Spinal cord (tissue), 10 donors: ENCODE measurements around the gene TNNT3. TPM values are rescaled to one million over a fixed set of nuclear protein-coding genes. Genes with fewer than 3 reads are reported as not detected.

ENCODE experiments used
- DNase-seq, 6 donors: peaks; one replicate each; pipeline versions ENCODE4 v3.0.0 to v3.0.0-alpha.2; 2013 to 2015; ENCODE audit warnings: low spot score in 6 of 6, low read depth in 4 of 6
- H3K27ac ChIP-seq: one replicate; pipeline ENCODE4 v1.5.1; 2013; ENCODE audit warnings: low read depth, low read length, control low read depth
- H3K27me3 ChIP-seq: one replicate; pipeline ENCODE4 v1.6.1; 2013; ENCODE audit warnings: low read length; ENCODE audit not compliant: control insufficient read depth, insufficient read depth
- H3K36me3 ChIP-seq: one replicate; pipeline ENCODE4 v1.6.1; 2013; ENCODE audit warnings: low read length; ENCODE audit not compliant: control insufficient read depth, insufficient read depth
- H3K4me1 ChIP-seq: one replicate; pipeline ENCODE4 v1.6.1; 2013; ENCODE audit warnings: low read length; ENCODE audit not compliant: control insufficient read depth, insufficient read depth
- H3K4me3 ChIP-seq: one replicate; pipeline ENCODE4 v1.5.1; 2013; ENCODE audit warnings: low read depth, low read length, control low read depth
- H3K9me3 ChIP-seq: one replicate; pipeline ENCODE4 v1.6.1; 2013; ENCODE audit warnings: low read length; ENCODE audit not compliant: control insufficient read depth, insufficient read depth
- whole genome bisulfite sequencing: methylation state at CpG from one replicate; pipeline ENCODE4 v1.1.5; 2013; ENCODE audit warnings: missing lambda C conversion rate; ENCODE audit not compliant: insufficient coverage; 5-methylcytosine and 5-hydroxymethylcytosine counted together
- polyA plus RNA-seq, 2 donors: library from polyadenylated mRNA; unstranded; fragments of 120-200 nt; gene quantifications; one replicate each; pipeline ENCODE4 v1.2.1, GENCODE V29; 2013; ENCODE audit not compliant: insufficient read length in 2 of 2
- total RNA-seq, 2 donors: library from RNA; depleted of rRNA in 1 of 2; stranded (reverse); fragments of 120-200 nt in 1 of 2; fragments of >200 nt in 1 of 2; gene quantifications; one replicate each; pipeline versions ENCODE4 v1.2.3 to v1.2.4, GENCODE V29; 2013 to 2014
- donor health status: healthy.

Gene TNNT3
- total and polyA plus RNA-seq, 4 donors: 2.8 to 14.8 (median 8.0) TPM

DNA sequence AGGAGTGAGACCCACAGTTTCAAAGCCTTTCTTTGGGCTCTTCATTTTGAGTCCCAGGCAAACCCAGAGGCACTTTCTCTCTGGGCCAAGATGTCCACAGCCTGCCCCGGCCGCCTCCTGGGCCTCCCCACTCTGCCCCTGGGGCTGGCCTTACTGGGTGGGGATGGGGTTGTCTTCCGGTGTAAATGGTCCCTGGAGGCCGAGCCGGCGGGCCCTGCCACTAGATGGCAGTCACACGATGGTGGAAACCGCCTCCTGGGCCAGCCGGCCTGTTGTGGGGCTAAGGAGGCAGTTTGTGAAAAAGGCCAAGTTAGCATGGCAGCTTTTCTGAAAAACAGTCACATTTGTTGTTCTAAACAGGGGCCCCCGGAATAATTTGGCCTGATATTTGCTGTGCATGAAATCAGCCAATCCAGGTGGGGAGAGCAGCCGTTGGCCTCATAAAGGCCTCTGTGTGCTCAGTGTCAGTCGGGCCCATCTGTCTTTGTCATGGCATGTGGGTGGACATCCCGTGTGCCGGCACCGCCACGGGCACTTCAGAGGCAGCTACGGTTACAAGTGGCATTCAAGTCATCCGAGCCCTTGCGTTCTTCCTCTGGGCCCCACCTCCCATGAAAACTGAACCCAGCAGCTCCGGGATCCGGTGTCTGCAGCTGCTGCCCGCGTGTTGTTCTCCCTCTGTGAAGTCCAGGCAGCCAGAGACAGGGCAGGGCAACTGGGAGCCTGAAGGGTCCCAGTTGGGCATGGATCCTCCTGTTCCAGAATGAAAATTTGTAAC is 34.2 kb downstream of the TNNT3 start:
- Histone ChIP-seq H3K4me1 (no peaks in the 10 kb centered on the region), H3K36me3 (no peaks in the 10 kb centered on the region), H3K4me3 (no peak overlapping the region), H3K27ac (no peak overlapping the region), H3K9me3 (no peaks in the 10 kb centered on the region), H3K27me3 (no peaks in the 10 kb centered on the region)
- DNase-seq: no peak
- no CpG with 5 or more reads among the region's 23 CpGs for WGBS

- WGBS: no CpG with 5 or more reads among the region's 18 CpGs
- H3K27ac ChIP-seq: no peak overlapping the region
- H3K27me3 ChIP-seq: no peaks in the 10 kb centered on the region
- no peaks in the 10 kb centered on the region for H3K36me3 ChIP-seq
- no peak overlapping the region for H3K4me3 ChIP-seq
- H3K9me3 ChIP-seq: no peaks in the 10 kb centered on the region
- DNase-seq: no peak
- H3K4me1 ChIP-seq: no peaks in the 10 kb centered on the region
Observed at GRCh38 chr11:1958367-1958766, 38.9 kb downstream of the TNNT3 start.

DNA sequence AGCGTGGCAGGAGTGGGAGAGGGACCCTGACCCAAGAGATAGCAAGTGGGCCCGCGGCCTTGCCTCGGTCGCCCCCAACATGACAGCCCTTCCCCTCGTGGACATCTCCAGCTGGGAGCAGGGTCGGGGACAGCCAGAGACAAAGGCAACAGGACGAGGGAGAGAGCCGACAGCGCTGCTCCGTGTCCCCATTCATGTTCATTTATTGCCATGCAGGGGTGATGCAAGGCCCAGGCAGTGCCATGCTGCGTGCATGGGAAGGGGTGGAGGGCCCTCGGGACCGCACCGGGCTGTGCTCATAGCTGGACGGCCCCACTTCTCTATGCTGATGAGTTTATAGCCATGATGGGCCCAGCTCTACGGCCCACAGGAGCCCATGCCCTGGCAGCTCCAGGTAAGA is 40.3 kb downstream of the TNNT3 start:
- Histone ChIP-seq H3K27ac (no peak overlapping the region), H3K4me1 (no peaks in the 10 kb centered on the region), H3K36me3 (no peaks in the 10 kb centered on the region), H3K4me3 (no peak overlapping the region), H3K9me3 (no peaks in the 10 kb centered on the region), H3K27me3 (no peaks in the 10 kb centered on the region)
- DNase-seq: no peak
- no CpG with 5 or more reads among the region's 17 CpGs for whole genome bisulfite sequencing

DNA sequence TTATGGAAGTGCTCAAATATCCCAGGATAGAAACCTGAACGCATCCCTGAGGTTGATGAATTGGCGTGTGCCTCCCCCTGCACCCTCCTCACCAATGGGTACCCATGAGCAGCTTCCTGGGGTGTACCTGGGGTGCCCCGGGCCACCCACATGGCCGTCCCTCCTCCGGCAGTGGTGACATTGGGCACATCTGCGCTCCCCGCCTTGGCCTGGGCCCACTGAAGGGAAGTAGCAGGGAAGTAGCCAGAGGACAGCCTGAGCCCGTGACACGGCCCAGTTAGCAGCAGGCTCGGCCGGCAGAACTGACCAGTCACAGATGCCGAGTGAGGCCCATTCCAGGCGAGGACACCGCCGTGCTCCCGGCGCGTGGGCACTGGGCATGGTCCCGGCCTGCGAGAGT is 44.4 kb downstream of the TNNT3 start:
- H3K36me3 ChIP-seq: no peaks in the 10 kb centered on the region
- DNase-seq: no peak
- no CpG with 5 or more reads among the region's 20 CpGs for WGBS
- H3K27ac ChIP-seq: no peak overlapping the region
- H3K4me1 ChIP-seq: no peaks in the 10 kb centered on the region
- no peaks in the 10 kb centered on the region for H3K27me3 ChIP-seq
- H3K9me3 ChIP-seq: no peaks in the 10 kb centered on the region
- no peak overlapping the region for H3K4me3 ChIP-seq

DNA sequence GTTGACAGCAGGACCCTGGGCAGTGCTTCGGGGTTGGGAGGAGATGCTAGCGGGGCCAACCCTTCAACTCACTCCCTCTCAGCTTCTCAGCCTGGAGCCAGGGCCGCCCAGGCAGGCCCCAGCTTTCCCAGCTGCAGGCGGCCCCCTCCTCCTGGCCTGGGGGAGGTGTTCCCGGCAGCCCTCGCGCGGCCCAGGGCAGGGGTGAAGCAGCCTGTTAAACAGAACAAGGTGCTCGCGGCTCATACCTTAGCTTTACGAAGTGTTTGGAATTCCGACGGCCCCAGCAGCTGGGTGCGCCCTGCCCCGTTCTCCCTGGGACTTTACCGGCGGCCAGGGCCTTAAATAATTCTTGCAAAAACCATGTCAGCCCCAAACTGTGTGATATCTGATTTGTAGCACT is 44.8 kb downstream of the TNNT3 start:
- H3K4me1 ChIP-seq: no peaks in the 10 kb centered on the region
- no CpG with 5 or more reads among the region's 17 CpGs for WGBS
- no peak overlapping the region for H3K27ac ChIP-seq
- H3K9me3 ChIP-seq: no peaks in the 10 kb centered on the region
- no peak for DNase-seq
- H3K36me3 ChIP-seq: no peaks in the 10 kb centered on the region
- H3K4me3 ChIP-seq: no peak overlapping the region
- H3K27me3 ChIP-seq: no peaks in the 10 kb centered on the region

DNA sequence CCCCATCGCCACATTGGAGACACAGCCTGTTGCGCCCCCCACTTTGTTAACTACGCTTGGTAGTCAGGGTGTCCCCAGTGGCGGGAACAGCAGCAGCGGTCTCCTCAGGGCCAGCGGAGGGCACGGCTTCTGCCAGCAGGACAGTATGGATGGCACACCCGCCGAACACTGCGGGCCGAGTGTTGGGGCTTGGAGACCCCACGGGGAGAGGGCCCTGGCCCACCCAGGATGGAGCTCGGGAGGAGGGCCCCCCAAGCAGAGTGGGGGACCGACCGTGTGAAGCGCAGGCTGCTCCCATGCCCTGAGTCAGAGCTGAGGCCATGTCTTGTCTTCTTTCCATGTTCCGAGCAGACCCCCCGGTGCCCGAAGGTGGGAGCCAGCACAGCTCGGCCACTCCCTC is 45.5 kb downstream of the TNNT3 start:
- no peaks in the 10 kb centered on the region for H3K4me1 ChIP-seq
- no CpG with 5 or more reads among the region's 20 CpGs for WGBS

DNA sequence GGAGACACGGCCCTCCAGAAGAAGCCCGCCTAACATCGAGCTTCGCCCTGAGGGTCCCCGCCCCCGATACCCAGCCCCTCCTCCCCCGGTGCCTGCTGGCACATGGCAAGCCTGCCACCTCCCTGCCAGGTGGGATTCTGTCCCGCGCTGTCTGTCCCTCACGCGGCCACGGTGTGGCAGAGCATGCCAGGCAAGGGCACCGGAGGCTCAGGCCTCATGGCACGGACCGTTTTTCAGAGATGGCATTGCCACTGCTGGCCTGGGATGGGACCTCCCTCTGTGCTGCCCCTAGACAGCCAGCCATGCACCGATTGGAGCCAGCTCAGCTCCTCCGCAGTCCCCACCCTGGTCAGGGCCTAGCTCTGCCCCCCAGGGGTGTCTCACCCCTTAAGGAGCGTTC is 47.0 kb downstream of the TNNT3 start:
- H3K27ac ChIP-seq: no peak overlapping the region
- no CpG with 5 or more reads among the region's 18 CpGs for WGBS
- no peaks in the 10 kb centered on the region for H3K27me3 ChIP-seq
- no peak overlapping the region for H3K4me3 ChIP-seq
- no peaks in the 10 kb centered on the region for H3K4me1 ChIP-seq
- DNase-seq: no peak
- H3K9me3 ChIP-seq: no peaks in the 10 kb centered on the region
- H3K36me3 ChIP-seq: no peaks in the 10 kb centered on the region

More for the DNA sequence above, 45.5 kb downstream of the TNNT3 start:
- no peak overlapping the region for H3K4me3 ChIP-seq
- H3K36me3 ChIP-seq: no peaks in the 10 kb centered on the region
- no peaks in the 10 kb centered on the region for H3K27me3 ChIP-seq
- no peak for DNase-seq
- no peaks in the 10 kb centered on the region for H3K9me3 ChIP-seq
- H3K27ac ChIP-seq: no peak overlapping the region

DNA sequence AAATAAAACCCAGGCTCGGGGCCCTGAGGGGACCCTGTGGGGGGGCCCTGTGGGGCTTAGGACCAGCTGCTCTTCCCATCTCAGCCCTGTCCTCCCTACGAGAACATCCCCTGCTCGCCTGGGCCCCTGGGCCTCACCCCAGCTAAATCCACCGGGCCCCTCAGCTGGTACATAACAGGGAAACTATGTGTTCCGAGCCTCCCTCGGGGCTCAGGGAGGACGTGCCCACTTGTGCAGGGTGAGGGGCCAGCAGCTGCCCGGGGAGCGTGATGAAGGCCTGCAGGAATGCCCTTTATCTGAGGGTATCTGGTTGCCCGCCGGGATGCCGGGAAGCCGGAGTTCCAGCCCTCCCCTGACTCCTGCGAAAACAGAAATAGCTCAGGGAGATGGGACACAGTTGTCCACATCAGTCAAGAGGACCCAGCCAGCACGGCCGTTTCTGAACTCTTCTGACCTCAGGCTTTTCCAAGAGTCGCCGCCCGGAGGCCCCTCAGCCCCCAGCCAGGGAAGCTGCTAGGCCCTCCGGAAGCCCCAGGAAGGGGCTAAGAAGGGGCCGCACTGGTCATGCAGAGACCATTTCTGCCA is 48.2 kb downstream of the TNNT3 start:
- Histone ChIP-seq H3K27ac (no peak overlapping the region), H3K36me3 (no peaks in the 10 kb centered on the region), H3K4me3 (no peak overlapping the region), H3K27me3 (no peaks in the 10 kb centered on the region), H3K4me1 (no peaks in the 10 kb centered on the region), H3K9me3 (no peaks in the 10 kb centered on the region)
- no peak for DNase-seq
- WGBS: no CpG with 5 or more reads among the region's 21 CpGs

DNA sequence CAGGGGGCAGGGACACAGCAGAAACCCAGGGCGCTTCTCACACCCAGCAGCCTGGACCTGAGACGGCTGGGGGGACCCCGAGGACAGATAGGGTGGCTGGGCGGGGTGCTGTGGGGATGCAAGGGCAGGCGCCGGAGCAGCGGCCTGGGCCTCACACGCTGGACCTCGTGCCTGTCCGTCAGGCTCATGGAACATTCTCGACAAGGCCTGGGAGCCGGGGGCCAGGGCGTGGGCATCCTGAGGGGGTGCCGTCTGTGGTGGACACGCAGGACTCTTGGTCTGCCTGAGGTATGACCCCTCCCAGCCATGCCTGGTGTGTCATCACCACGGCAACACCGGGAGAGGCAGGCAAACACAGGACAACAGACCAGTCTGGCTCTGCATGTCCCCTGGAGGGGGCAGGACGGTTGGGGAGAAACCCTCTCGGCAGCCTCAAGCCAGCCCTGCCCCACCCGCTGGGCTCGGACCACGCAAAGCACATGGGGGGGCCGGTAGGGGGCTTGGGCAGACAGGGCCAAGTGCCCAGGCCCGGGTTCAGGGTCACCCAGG is 49.0 kb downstream of the TNNT3 start:
- no peak overlapping the region for H3K4me3 ChIP-seq
- DNase-seq: no peak

DNA sequence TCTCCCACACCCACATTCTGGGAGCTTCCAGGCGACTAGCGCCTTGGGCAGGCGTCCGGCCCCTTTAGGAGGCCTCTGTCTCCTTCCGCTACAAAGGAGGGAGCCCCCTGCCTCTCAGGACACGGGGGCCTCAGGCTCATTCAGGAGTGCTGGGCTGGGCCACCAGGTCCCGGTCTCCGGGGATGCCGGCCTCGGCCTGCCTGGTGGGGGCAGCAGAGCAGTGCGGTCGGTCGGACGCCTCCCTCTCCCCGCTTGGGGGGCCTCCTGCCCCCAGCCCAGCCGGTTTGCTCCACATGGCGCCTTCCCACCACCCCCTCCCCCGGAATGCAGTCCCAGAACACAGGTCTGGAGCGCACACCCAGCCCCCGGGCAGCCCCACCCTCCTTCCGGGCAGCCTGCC is 49.5 kb downstream of the TNNT3 start:
- no peak for DNase-seq
- Histone ChIP-seq H3K27ac (no peak overlapping the region), H3K36me3 (no peaks in the 10 kb centered on the region), H3K4me1 (no peaks in the 10 kb centered on the region), H3K27me3 (no peaks in the 10 kb centered on the region), H3K4me3 (no peak overlapping the region), H3K9me3 (no peaks in the 10 kb centered on the region)
- no CpG with 5 or more reads among the region's 21 CpGs for WGBS

More for the DNA sequence above, 49.0 kb downstream of the TNNT3 start:
- WGBS: no CpG with 5 or more reads among the region's 24 CpGs
- Histone ChIP-seq H3K4me1 (no peaks in the 10 kb centered on the region), H3K27me3 (no peaks in the 10 kb centered on the region), H3K27ac (no peak overlapping the region), H3K9me3 (no peaks in the 10 kb centered on the region), H3K36me3 (no peaks in the 10 kb centered on the region)
